NCI-H2227 (cell line): Measurements from ENCODE around the gene PRDM16.
A peak's percentile ranks its signal among the peaks of the same experiment; 100 is the strongest.

ENCODE experiments used
- DNase-seq: peaks from one replicate; lab custom pipeline; 2025; ENCODE audit not compliant: unreplicated experiment; lab: John Stamatoyannopoulos, UW

Gene PRDM16

GRCh38 chr1:3436451-3436850 is 367.4 kb downstream of the PRDM16 start:
- DNase-seq = no peak

- DNase-seq = no peak
These were observed 367.9 kb downstream of the PRDM16 start for GRCh38 chr1:3436901-3437300.

- no peak for DNase-seq
These were observed 369.7 kb downstream of the PRDM16 start for GRCh38 chr1:3438661-3439180.

DNA sequence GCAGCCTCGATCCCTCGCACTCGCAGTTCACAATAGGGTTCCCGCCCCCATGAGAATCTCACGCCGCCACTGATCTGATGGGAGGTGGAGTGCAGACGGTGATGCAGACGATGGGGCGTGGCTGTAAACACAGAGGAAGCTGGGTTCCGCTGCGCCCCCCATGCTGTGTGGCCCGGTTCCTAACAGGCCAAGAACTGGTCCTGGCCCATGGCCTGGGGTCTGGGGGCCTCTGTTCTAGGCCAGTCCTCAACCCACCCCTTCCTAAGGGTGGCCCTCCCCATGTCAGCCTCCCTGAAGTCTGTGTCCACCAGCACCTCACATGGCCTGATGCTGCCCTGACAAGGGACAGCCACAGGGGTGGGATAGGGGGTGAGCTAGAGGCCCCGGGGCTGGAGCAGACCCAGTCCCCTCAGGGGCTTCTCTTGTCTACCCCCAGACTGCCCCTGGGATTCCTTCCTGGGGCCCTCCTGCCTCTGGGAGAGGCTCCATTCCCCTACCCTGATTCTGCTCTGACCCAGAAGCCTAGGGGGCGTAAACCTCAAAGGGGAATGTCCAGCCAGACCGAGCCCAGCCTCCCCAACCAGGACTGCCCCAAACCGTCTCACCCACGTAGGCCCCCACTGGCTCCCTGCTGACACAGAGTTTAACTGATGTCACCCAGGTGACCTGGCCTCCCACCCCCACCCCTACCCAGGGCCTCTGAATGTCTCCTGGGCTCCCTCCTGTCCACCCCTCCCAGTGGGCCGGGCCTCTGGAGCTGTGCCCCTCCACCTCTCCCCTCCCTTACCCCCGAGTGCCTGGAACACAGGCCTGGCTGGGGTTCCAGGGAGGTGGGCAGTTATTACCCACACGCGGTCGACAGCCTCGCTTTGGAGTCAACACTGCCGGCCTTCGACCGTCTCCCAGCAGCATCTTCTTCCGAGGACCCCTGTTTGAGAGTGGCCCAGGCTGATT is 370.6 kb downstream of the PRDM16 start:
- DNase-seq = no peak

GRCh38 chr1:3440300-3440681 is 371.3 kb downstream of the PRDM16 start:
- DNase-seq = no peak

GRCh38 chr1:3440711-3441409 is 371.9 kb downstream of the PRDM16 start:
- no peak for DNase-seq

DNA sequence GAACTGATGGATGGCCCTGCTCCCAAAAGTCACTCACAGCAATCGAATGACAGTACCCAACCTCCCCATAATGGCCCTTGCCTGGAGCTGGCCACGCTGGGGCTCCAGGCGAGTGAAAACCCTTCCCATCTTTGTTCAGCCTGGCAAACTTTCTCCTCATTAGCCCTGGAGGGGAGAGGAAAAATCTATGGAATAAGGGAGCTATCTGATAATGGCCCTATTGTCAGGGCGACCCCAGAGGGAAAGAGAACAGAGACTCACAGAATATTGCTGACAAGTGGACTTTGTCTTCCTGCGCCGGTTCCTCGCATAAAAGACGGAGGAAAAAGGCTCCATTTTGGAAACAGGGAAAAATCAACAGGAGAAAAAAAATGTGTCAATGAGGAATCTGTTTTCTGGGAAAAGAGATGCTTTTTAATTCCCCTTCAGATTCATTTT is 372.4 kb downstream of the PRDM16 start:
- DNase-seq = no peak

DNA sequence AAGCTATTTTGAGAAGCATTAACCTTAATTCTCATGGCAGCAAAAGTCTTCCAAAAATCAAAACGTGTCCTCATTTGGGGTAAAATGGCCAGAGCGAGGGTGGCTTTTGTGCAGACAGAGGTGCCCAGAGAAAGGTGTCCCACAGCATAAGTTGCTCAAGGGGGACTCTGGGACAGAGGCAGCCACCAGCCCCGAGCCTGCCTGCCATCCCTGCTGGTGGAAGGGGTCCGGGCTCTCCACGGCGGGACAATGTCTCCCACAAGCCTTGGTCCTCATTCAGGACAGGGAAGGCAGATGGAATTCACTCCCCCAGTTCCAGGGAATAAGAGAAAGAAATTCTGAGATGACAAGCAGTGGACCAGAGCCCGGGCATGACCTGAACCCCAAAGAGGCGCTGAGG is 372.9 kb downstream of the PRDM16 start:
- no peak for DNase-seq

- DNase-seq = no peak
These were observed 373.3 kb downstream of the PRDM16 start for GRCh38 chr1:3442331-3442730.

DNA sequence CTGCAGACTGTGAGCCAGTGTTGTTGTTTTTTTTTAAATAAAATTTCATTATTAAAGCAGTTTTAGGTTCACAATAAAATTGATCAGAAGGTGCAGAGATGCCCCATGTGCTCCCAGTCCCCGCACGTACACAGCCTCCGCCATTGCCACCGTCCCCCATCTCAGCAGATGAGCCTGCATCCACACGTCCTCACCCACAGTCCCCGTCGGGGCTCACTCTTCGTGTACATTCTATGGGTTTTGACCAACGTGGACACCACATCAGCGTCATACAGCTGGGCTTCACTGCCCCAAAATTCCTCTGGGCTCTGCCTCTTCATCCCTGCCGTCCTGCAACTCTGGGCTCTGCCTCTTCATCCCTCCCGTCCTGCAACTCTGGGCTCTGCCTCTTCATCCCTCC is 373.9 kb downstream of the PRDM16 start:
- no peak for DNase-seq

- no peak for DNase-seq
These were observed 374.8 kb downstream of the PRDM16 start for GRCh38 chr1:3443807-3444206.

DNA sequence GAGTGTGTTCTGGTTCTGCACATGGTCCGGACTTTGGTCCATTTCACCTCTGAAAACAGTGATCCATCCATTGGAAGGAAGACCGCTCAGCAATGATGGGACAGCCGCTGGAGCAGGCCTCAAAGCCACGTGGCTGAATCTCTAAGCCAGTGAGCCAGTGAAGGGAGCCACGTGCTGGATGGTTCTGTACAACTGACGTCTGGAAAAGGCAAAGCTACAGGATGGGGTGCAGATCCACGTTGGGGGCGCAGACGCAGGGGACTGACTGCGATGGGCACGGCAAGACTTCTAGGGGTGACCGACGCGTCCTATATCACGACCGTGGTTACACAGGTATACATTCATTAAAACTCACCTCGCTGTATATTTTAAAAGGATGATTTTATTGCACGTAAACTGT is 375.3 kb downstream of the PRDM16 start:
- DNase-seq = no peak

- DNase-seq = no peak
These were observed 375.7 kb downstream of the PRDM16 start for GRCh38 chr1:3444736-3445135.

- DNase-seq = no peak
These were observed 381.3 kb downstream of the PRDM16 start for GRCh38 chr1:3450202-3450863.

DNA sequence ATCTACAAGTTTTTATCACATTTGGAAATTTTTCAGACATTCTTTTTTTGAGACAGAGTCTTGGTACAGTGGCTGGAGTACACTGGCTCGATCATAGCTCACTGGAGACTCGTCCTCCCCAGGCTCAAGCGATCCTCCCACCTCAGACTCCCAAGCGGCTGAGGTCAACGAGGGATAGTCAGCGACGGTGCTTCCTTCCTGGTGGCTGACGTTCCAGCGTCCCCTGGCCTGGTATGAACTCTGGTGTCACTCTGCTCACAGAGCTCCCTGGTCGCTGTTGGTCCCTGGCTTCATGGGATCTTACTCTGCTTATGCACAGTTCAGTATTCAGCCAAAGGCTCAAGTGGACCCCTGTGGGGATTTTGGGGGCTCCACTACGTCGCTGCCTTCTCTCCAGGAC is 382.0 kb downstream of the PRDM16 start:
- DNase-seq = no peak

DNA sequence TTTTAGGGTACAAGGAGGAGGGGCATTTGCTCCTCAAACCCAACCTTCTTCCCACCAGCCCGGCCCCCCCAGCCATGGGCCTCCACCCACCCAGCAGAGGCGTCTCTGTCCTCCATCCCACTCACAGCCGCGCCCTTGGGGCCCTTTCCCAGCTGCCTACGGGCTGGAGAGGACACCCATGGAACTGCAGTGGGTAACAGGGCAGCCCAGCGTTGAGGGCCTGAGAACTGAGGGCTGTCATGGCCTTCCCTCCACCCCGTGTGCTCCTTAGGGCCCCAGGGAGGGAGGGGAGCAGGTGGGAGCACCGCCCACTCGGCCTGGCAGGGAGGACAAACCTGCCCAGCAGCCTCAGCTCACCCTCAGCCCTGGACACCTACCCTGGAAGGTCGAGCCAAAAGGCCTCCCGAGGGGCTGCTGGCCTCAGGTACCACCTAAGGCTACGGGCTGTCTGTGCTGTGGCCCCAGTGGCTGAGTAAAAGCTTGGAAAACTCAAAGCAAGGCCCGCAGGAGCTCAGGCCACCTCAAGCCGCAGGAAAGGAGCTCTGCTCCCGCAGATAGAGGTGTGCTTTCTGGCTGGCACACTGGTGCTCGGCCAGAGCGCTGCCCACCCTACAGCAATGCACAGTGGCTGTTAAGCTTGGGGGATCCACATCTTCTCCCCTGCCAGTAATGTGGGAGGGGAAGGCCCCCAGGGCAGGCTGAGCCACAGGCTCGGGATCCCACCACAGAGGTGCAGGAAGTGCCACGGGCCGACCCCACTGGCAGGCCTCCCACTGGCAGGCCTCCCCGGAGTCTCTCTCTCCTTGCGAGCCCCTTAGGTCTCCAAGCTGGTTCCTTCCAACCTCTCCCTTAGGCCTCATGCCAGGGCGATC is 383.2 kb downstream of the PRDM16 start:
- DNase-seq = no peak

DNA sequence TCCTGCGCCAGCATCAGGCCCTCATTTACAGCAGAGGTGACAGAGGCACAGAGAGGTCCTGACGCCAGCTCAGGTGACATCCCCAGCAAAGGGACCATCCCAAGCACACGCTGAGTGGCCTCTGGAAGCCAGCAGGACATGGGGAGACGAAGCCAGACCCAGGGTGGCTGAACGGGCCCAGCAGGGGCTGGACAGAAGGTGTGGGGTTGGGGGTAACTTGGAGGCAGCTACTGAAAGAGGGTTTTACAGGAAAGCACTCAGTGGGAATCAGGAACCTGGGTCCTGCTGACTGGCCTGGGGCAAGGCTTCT is 383.8 kb downstream of the PRDM16 start:
- DNase-seq = no peak

GRCh38 chr1:3453203-3453761 is 384.3 kb downstream of the PRDM16 start:
- DNase-seq = peak; percentile 82

GRCh38 chr1:3453891-3454810 is 385.1 kb downstream of the PRDM16 start, which contains the start of gene ARHGEF16:
ARHGEF16 (plus strand) TSS chr1:3454665; CDS start chr1:3463085, 8,420 bp downstream.
- DNase-seq = peak; percentile 87
